HG03097 (cell line): Measurements from ENCODE around the gene PSMD2.

ENCODE experiments used
- ATAC-seq: cut with Tn5 transposase; IDR thresholded peaks from one replicate; pipeline ENCODE4 v1.9.1; 2021; ENCODE audit not compliant: unreplicated experiment, low FRiP score

Gene PSMD2

DNA sequence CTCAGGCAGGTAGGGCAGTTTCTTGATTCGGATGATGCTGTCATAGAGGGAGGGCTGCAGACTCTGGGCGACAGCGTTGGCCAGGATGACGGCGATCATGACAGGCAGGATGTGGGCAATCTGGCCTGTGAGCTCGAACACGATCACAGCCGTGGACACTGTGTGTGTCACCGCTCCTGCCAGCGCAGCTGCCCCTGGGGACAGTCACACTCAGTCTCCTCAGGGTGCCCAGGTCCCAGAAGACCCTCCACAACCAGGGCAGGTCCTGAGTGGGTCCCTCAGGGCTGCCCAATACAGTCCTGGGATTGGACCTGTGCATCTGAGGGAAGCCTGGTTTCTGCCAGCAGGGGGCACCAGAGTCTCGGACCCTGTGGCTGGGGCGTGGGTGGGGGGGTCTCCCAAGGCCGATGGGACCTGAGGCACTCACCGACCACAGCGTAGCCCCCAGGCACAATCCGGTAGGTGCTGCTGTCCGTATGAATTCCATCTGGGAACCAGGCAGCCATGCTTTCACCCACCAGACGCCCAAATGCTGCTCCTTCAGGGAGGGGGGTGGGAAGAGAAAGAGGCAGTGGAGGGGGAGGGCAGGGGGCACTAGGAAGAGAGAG lies 55.2 kb downstream of the PSMD2 start:
- no peak for ATAC-seq

- no peak for ATAC-seq
Observed at GRCh38 chr3:184354754-184355153, 55.7 kb downstream of the PSMD2 start.

DNA sequence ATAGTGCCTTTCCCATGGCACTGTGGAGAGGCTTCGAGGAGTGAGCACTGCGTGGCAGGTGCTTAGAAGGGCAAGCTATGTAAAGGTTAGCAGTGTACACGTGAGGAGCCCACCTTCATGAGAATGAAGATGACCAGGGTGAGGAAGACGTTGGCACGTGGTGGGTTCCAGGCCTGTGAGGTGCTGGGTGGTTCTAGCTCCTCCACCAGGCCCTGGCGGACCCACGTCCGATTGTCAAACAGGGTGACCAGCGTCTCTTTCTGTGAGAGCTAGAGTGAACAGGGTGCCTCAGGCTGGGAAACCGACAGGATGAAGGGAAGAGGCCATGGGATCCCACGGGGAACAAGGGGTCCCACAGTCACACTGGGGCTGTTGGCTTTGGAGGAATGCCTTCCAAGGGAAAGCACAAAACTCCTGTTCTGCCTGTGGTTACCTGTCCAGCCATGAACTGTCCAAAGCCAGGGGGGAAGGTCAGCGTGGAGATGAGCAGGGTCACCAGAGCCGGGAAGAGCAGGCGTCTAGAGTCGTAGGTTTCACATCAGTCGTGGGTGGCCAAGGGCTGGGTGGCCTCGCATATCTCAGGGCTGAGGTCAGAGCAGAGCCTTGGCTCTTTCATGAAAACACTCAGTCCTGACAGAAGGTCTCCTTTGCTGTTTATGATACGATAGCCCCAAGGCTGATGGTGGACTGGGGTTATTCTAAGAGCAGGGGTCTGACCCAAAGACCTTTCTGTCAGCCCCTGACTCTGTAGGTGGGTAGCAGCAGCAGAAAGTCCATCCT lies 56.4 kb downstream of the PSMD2 start:
- no peak for ATAC-seq

DNA sequence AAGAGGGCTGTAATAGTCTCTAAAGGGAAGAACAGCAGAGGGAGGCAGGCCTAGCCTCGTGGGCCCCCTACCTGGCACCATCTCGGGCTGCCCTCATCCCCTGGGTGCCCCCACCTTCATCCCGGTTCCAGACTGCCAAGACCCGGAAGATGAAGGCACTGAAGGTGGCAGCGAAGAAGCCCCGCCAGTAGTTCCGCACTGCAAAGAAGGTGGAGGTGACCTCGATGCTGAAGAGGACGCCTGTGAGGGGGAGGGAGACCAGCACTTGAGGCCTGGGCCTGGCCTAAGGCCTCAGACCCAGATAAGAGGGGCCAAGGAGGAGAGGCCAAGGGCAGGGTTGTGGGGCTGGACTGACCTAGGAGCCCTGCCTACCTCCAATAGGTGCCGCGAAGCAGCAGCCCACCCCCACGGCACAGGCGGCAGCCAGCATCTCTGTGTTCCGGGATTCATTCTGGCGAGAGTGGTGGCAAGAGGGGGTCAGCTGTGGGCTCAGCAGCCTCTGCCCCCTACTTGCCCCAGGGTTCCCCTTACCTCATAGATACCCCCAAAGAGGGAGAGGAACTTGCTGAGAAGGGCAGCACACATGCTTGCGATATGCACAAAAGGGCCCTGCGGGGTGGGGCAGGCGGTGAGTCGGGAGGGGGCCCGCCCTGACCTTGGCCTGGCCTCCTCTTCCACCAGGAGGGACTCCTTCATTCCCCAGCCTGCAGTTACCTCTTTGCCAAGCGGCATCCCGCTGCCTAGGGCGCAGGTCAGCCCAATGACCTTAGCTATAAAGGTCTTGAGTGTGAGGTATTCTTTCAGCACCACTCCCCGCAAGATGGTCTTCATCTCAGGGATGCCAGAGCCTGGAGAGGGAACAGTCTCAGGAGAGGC lies 58.4 kb downstream of the PSMD2 start:
- no peak for ATAC-seq

DNA sequence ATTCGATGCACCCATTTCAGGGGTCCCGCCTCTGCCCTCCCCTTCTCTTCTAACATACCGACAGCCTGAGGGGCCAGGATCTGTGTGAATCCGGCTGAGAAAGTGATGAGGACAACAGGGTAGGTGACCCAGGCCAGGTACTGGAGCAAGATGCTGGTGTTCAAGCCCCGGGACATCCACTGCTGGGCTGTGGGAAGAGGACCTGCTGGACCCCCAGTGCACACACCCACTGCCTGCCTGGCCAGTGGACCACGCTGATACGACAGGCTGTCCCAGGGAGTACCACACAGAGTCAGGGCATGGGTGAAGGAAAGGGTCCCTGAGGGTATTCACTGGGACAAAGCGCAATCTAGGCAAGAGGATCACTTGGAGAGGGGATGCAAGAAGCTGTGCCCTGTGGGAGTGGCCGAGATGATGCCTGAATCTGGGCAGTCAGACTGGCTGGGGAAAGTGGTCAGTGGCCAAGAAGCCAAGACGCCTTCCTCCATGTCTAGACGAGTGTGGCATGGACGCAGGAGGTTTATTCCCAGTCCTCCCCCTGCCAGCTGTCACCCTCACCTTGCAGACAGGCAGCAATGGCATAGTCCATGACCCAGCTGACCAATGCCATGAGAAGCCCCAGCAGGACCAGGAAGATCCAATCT lies 59.2 kb downstream of the PSMD2 start:
- no peak for ATAC-seq
